ENCODE results near the gene RECK.

RECK gene

GRCh38 chr9:36025746-36026145 lies 11.0 kb upstream of the RECK start:
- DNase-seq, result no peak

- no peak for DNase-seq
Measured at GRCh38 chr9:36029202-36029601, 7.5 kb upstream of the RECK start.

- DNase-seq, result peak; percentile 70
Measured at GRCh38 chr9:36029765-36030528, 6.8 kb upstream of the RECK start.

GRCh38 chr9:36030871-36031270 lies 5.8 kb upstream of the RECK start:
- no peak for DNase-seq

GRCh38 chr9:36031774-36032555 lies 4.7 kb upstream of the RECK start:
- DNase-seq, result no peak

GRCh38 chr9:36033788-36034187 lies 2.9 kb upstream of the RECK start:
- DNase-seq, result no peak

GRCh38 chr9:36034234-36034633 lies 2.5 kb upstream of the RECK start:
- DNase-seq, result no peak

- DNase-seq, result no peak
Measured at GRCh38 chr9:36035006-36035405, 1.7 kb upstream of the RECK start.

GRCh38 chr9:36036253-36036779 lies 397 bp upstream of the RECK start:
- DNase-seq, result no peak

- peak; percentile 45 for DNase-seq
Measured at GRCh38 chr9:36037549-36038122, 923 bp downstream of the RECK start.

- DNase-seq, result no peak
Measured at GRCh38 chr9:36039121-36039520, 2.4 kb downstream of the RECK start.

- DNase-seq, result peak; percentile 8
Measured at GRCh38 chr9:36039696-36040095, 3.0 kb downstream of the RECK start.

- DNase-seq, result no peak
Measured at GRCh38 chr9:36040271-36040925, 3.7 kb downstream of the RECK start.

- DNase-seq, result no peak
Measured at GRCh38 chr9:36041506-36041905, 4.8 kb downstream of the RECK start.

- DNase-seq, result no peak
Measured at GRCh38 chr9:36045610-36046009, 8.9 kb downstream of the RECK start.

GRCh38 chr9:36046923-36047322 lies 10.2 kb downstream of the RECK start:
- DNase-seq, result no peak

GRCh38 chr9:36049408-36049807 lies 12.7 kb downstream of the RECK start:
- DNase-seq, result no peak

GRCh38 chr9:36050476-36050875 lies 13.8 kb downstream of the RECK start:
- no peak for DNase-seq

GRCh38 chr9:36051317-36051716 lies 14.6 kb downstream of the RECK start:
- peak; percentile 29 for DNase-seq

- peak; percentile 31 for DNase-seq
Measured at GRCh38 chr9:36053971-36054370, 17.3 kb downstream of the RECK start.

GRCh38 chr9:36056896-36057295 lies 20.2 kb downstream of the RECK start:
- DNase-seq, result no peak

GRCh38 chr9:36063804-36064447 lies 27.2 kb downstream of the RECK start:
- no peak for DNase-seq
